Measurements from ENCODE around the gene CNPY3. TPM values are rescaled to one million over a fixed set of nuclear protein-coding genes. Genes with fewer than 3 reads are reported as not detected.

The CNPY3 gene
- total RNA-seq, 1 experiment from 2014 or later, result 37.8 TPM

Other genes with a start within 250 kb of the CNPY3 start
- gene PRPH2, start 206.9 kb upstream of the CNPY3 start, total RNA-seq (2014; rRNA removed; shearing (Covaris generic)), result 1.2 TPM in 2 replicates
- 57.0 and 65.8 TPM in 2 replicates for gene TBCC, start 183.4 kb upstream of the CNPY3 start, total RNA-seq (2014; rRNA removed; shearing (Covaris generic))
- gene BICRAL, start 147.4 kb upstream of the CNPY3 start, total RNA-seq (2014; rRNA removed; shearing (Covaris generic)), result 6.0 and 8.8 TPM in 2 replicates
- 114 and 125 TPM in 2 replicates for gene RPL7L1, start 49.9 kb upstream of the CNPY3 start, total RNA-seq (2014; rRNA removed; shearing (Covaris generic))
- not detected in 2 replicates for gene PTCRA, start 13.4 kb upstream of the CNPY3 start, total RNA-seq (2014; rRNA removed; shearing (Covaris generic))
- 0.10 and 0.33 TPM in 2 replicates for gene GNMT, start 31.3 kb downstream of the CNPY3 start, total RNA-seq (2014; rRNA removed; shearing (Covaris generic))
- gene PEX6, start 49.7 kb downstream of the CNPY3 start, total RNA-seq (2014; rRNA removed; shearing (Covaris generic)), result 47.5 and 52.5 TPM in 2 replicates
- gene PPP2R5D, start 55.1 kb downstream of the CNPY3 start, total RNA-seq (2014; rRNA removed; shearing (Covaris generic)), result 58.9 and 62.8 TPM in 2 replicates
- gene MEA1, start 84.5 kb downstream of the CNPY3 start, total RNA-seq (2014; rRNA removed; shearing (Covaris generic)), result 81.3 and 102 TPM in 2 replicates
- gene KLHDC3, start 84.8 kb downstream of the CNPY3 start, total RNA-seq (2014; rRNA removed; shearing (Covaris generic)), result 226 and 253 TPM in 2 replicates
- 100 and 106 TPM in 2 replicates for gene RRP36, start 92.1 kb downstream of the CNPY3 start, total RNA-seq (2014; rRNA removed; shearing (Covaris generic))
- 19.6 and 39.2 TPM in 2 replicates for gene CUL7, start 124.4 kb downstream of the CNPY3 start, total RNA-seq (2014; rRNA removed; shearing (Covaris generic))
- 79.1 and 82.1 TPM in 2 replicates for gene MRPL2, start 130.0 kb downstream of the CNPY3 start, total RNA-seq (2014; rRNA removed; shearing (Covaris generic))
- 24.8 and 30.2 TPM in 2 replicates for gene KLC4, start 130.2 kb downstream of the CNPY3 start, total RNA-seq (2014; rRNA removed; shearing (Covaris generic))
- gene PTK7, start 146.8 kb downstream of the CNPY3 start, total RNA-seq (2014; rRNA removed; shearing (Covaris generic)), result 143 and 163 TPM in 2 replicates
- gene SRF, start 241.8 kb downstream of the CNPY3 start, total RNA-seq (2014; rRNA removed; shearing (Covaris generic)), result 48.3 and 52.2 TPM in 2 replicates